Smooth muscle cell (in vitro differentiated cells): Measurements from ENCODE around the gene HMX2. TPM values are rescaled to one million over a fixed set of nuclear protein-coding genes. Genes with fewer than 3 reads are reported as not detected.
A peak's percentile ranks its signal among the peaks of the same experiment; 100 is the strongest.

Experiments
- DNase-seq: peaks from one replicate; lab custom pipeline; 2025; ENCODE audit not compliant: unreplicated experiment; lab: John Stamatoyannopoulos, UW
- H2AFZ ChIP-seq: fragments of 200-600 bp; sonication (generic); 2 replicates; pipeline ENCODE4 v1.6.0; 2016; ENCODE audit warnings: antibody characterized with exemption, low read depth, mild to moderate bottlenecking
- H3F3A ChIP-seq: fragments of 200-600 bp; sonication (generic); 2 replicates; pipeline ENCODE4 v1.6.0; 2017; ENCODE audit warnings: antibody characterized with exemption, low read depth
- H3K27ac ChIP-seq: fragments of 200-600 bp; sonication (generic); 2 replicates; pipeline ENCODE4 v1.5.1; 2016; ENCODE audit warnings: low read depth, mild to moderate bottlenecking
- H3K27me3 ChIP-seq: fragments of 200-600 bp; sonication (generic); 2 replicates; pipeline ENCODE4 v1.6.1; 2016; ENCODE audit warnings: low read depth, mild to moderate bottlenecking
- H3K36me3 ChIP-seq: fragments of 200-600 bp; sonication (generic); 2 replicates; pipeline ENCODE4 v1.5.1; 2016; ENCODE audit warnings: low read depth
- H3K4me1 ChIP-seq: fragments of 200-600 bp; sonication (generic); 2 replicates; pipeline ENCODE4 v1.5.1; 2016; ENCODE audit warnings: low read depth
- H3K4me2 ChIP-seq: fragments of 200-600 bp; sonication (generic); 2 replicates; pipeline ENCODE4 v1.6.0; 2016; ENCODE audit warnings: mild to moderate bottlenecking
- H3K4me3 ChIP-seq: fragments of 200-600 bp; sonication (generic); 2 replicates; pipeline ENCODE4 v1.5.1; 2016; ENCODE audit warnings: mild to moderate bottlenecking
- H3K79me2 ChIP-seq: fragments of 200-600 bp; sonication (generic); 2 replicates; pipeline ENCODE4 v1.6.0; 2016; ENCODE audit warnings: low read depth, mild to moderate bottlenecking
- H3K9ac ChIP-seq: fragments of 200-600 bp; sonication (generic); 2 replicates; pipeline ENCODE4 v1.6.0; 2016; ENCODE audit warnings: low read depth
- H3K9me3 ChIP-seq: fragments of 200-600 bp; sonication (generic); replicated peaks from 2 replicates; pipeline ENCODE4 v1.5.1; 2016; ENCODE audit warnings: low read depth
- H4K20me1 ChIP-seq: fragments of 200-600 bp; sonication (generic); 2 replicates; pipeline ENCODE4 v1.6.0; 2016; ENCODE audit warnings: low read depth
- WGBS: methylation state at CpG from one replicate; pipeline ENCODE4 v1.1.7; 2016; ENCODE audit warnings: low lambda C conversion rate; 5-methylcytosine and 5-hydroxymethylcytosine counted together
- polyA plus RNA-seq: library from polyadenylated mRNA; unstranded; fragments of >200 nt; fragmentation: Nextera tagmentation; extraction: Ambion mirVana; gene quantifications from 2 replicates; pipeline ENCODE4 v1.2.1, GENCODE V29; 2016
- total RNA-seq: library from RNA; depleted of rRNA; stranded (reverse); fragments of >200 nt; gene quantifications from 2 replicates; pipeline ENCODE4 v1.2.3, GENCODE V29; 2014
- TF ChIP-seq, protein P1 (sequence below): fragments of 200-600 bp; sonication (generic); IDR thresholded peaks from 2 replicates; pipeline ENCODE4 v1.5.1; 2017; ENCODE audit warnings: borderline replicate concordance, mild to moderate bottlenecking, antibody characterized with exemption; ENCODE audit not compliant: insufficient read depth, poor library complexity, severe bottlenecking

HMX2 gene
- total and polyA plus RNA-seq, 2 experiments from 2014 or later, result not detected

DNA sequence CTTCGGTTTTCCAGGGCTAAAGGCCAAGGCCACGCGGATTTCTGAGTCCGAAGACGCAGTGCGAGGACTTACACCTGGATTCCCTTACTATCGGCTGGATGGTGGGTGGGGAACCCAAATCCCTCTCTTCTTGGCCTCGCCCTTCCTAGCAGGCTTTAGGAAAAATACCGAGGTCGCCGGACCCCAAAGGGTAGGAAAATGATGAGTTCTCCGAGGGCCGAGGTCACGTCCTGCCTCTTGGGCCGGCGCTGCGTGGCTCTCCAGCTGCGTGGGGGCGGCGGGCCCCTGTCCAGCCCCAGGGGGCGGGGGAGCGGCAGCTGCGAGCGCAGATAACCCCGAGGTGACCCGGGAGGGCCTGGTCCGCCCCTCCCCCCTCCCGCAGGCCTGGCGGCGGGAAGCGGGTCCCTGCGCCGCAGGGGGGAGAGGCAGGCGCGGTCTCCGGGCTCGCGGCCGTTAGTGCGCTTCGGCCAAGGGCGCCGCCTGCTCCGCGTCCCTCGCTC is 13.0 kb upstream of the HMX2 start:
- Histone ChIP-seq H3K36me3 (no peaks in the 10 kb centered on the region), H3K4me3 (peak overlapping the region; percentile 44), H3K9me3 (no peaks in the 10 kb centered on the region), H3K4me2 (peak overlapping the region; percentile 81), H3K27me3 (peaks cover 100% of the 10 kb centered on the region), H2AFZ (no peak overlapping the region), H3K79me2 (no peaks in the 10 kb centered on the region), H3K4me1 (peaks cover 42% of the 10 kb centered on the region), H3K9ac (no peak overlapping the region), H3F3A (no peaks in the 10 kb centered on the region), H3K27ac (no peak overlapping the region), H4K20me1 (no peaks in the 10 kb centered on the region)
- TF ChIP-seq, protein P1, sequence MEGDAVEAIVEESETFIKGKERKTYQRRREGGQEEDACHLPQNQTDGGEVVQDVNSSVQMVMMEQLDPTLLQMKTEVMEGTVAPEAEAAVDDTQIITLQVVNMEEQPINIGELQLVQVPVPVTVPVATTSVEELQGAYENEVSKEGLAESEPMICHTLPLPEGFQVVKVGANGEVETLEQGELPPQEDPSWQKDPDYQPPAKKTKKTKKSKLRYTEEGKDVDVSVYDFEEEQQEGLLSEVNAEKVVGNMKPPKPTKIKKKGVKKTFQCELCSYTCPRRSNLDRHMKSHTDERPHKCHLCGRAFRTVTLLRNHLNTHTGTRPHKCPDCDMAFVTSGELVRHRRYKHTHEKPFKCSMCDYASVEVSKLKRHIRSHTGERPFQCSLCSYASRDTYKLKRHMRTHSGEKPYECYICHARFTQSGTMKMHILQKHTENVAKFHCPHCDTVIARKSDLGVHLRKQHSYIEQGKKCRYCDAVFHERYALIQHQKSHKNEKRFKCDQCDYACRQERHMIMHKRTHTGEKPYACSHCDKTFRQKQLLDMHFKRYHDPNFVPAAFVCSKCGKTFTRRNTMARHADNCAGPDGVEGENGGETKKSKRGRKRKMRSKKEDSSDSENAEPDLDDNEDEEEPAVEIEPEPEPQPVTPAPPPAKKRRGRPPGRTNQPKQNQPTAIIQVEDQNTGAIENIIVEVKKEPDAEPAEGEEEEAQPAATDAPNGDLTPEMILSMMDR, result no peak
- no peak for DNase-seq
- 2% methylated on average over 40 of the region's 46 CpGs for WGBS

- no peak within 1 kb of the TSS for H3K27ac ChIP-seq
- 2% methylated on average over 48 of the region's 76 CpGs for WGBS
- no peaks in the 10 kb centered on the region for H3K36me3 ChIP-seq
- H3K4me1 ChIP-seq, result peaks cover 45% of the 10 kb centered on the region
- H3K27me3 ChIP-seq, result peaks cover 100% of the 10 kb centered on the region
- H3K4me2 ChIP-seq, result peak within 1 kb of the TSS; percentile 81
- no peaks in the 10 kb centered on the region for H3K79me2 ChIP-seq
- H2AFZ ChIP-seq, result no peak within 1 kb of the TSS
- DNase-seq, result no peak
- H4K20me1 ChIP-seq, result no peaks in the 10 kb centered on the region
- peak within 1 kb of the TSS; percentile 44 for H3K4me3 ChIP-seq
- no peak within 1 kb of the TSS for H3K9ac ChIP-seq
- H3K9me3 ChIP-seq, result no peaks in the 10 kb centered on the region
- TF ChIP-seq, protein P1, result no peak
- no peaks in the 10 kb centered on the region for H3F3A ChIP-seq
Measured at GRCh38 chr10:123135415-123136141, 12.4 kb upstream of the HMX2 start, which contains the start of gene HMX3. TSS of gene HMX3 (plus strand) at chr10:123135970. CDS start at chr10:123136051, 81 bp downstream.

- H3K4me1 ChIP-seq, result peaks cover 45% of the 10 kb centered on the region
- WGBS, result 2% methylated on average over 47 of the region's 59 CpGs
- peak overlapping the region; percentile 81 for H3K4me2 ChIP-seq
- H3K9me3 ChIP-seq, result no peaks in the 10 kb centered on the region
- no peak for DNase-seq
- no peaks in the 10 kb centered on the region for H3K36me3 ChIP-seq
- no peak overlapping the region for H3K9ac ChIP-seq
- H3K27ac ChIP-seq, result no peak overlapping the region
- H3F3A ChIP-seq, result no peaks in the 10 kb centered on the region
- H4K20me1 ChIP-seq, result no peaks in the 10 kb centered on the region
- no peak overlapping the region for H2AFZ ChIP-seq
- H3K4me3 ChIP-seq, result no peak overlapping the region
- TF ChIP-seq, protein P1, result no peak
- no peaks in the 10 kb centered on the region for H3K79me2 ChIP-seq
- peaks cover 100% of the 10 kb centered on the region for H3K27me3 ChIP-seq
Measured at GRCh38 chr10:123136221-123136805, 11.6 kb upstream of the HMX2 start.
